Transverse colon (tissue), 4 donors: ENCODE results near the gene OTOF. TPM values are rescaled to one million over a fixed set of nuclear protein-coding genes. Genes with fewer than 3 reads are reported as not detected.

Experiments used
- DNase-seq: peaks from one replicate; pipeline ENCODE4 v3.0.0-alpha.2; 2019
- H3K27ac ChIP-seq, 4 donors: fragments of 200-600 bp; sonication (generic); 2 replicates each; pipeline ENCODE4 v1.5.1; 2016 to 2018; ENCODE audit warnings: inconsistent platforms in 4 of 4
- H3K27me3 ChIP-seq: fragments of 200-600 bp; sonication (generic); 2 replicates; pipeline ENCODE4 v1.5.1; 2017; ENCODE audit warnings: inconsistent platforms
- H3K36me3 ChIP-seq, 4 donors: fragments of 200-600 bp; sonication (generic); 2 replicates each; pipeline ENCODE4 v1.5.1; 2017 to 2019; ENCODE audit warnings: inconsistent platforms in 4 of 4
- H3K4me1 ChIP-seq, 4 donors: fragments of 200-600 bp; sonication (generic); 2 replicates each; pipeline ENCODE4 v1.5.1; 2017 to 2020; ENCODE audit warnings: inconsistent platforms in 4 of 4
- H3K4me3 ChIP-seq, 4 donors: fragments of 200-600 bp; sonication (generic); 1 replicate in 1 of 4; 2 replicates in 3 of 4; pipeline versions ENCODE4 v1.5.1 to v1.6.1; 2017 to 2019; ENCODE audit warnings: inconsistent platforms in 4 of 4
- H3K9me3 ChIP-seq, 2 donors: fragments of 200-600 bp; sonication (generic); 2 replicates each; pipeline ENCODE4 v1.5.1; 2017 to 2019; ENCODE audit warnings: inconsistent platforms in 2 of 2
- CTCF ChIP-seq, 5 experiments: fragments of 200-600 bp in 3 of 5; fragments of 450-650 bp in 2 of 5; sonication (generic) in 3 of 5; IDR thresholded peaks; 1 replicate in 2 of 5; 2 replicates in 3 of 5; pipeline ENCODE4 v1.5.1; 2016 to 2017; ENCODE audit warnings: antibody characterized with exemption in 5 of 5, inconsistent platforms in 3 of 5, mild to moderate bottlenecking in 2 of 5, moderate library complexity in 1 of 5
- EP300 ChIP-seq: sonication (generic); formaldehyde crosslinking; IDR thresholded peaks from one replicate; pipeline ENCODE4 v1.6.1; 2017; ENCODE audit warnings: antibody characterized with exemption, low read depth
- POLR2A ChIP-seq: fragments of 450-650 bp; IDR thresholded peaks from one replicate; pipeline ENCODE4 v1.6.1; 2016; ENCODE audit warnings: antibody characterized with exemption, mild to moderate bottlenecking, moderate library complexity
- POLR2AphosphoS5 ChIP-seq, 3 donors: sonication (generic); formaldehyde crosslinking; IDR thresholded peaks; one replicate each; pipeline ENCODE4 v1.6.1; 2016; ENCODE audit warnings: antibody characterized with exemption in 3 of 3
- WGBS, 2 donors: methylation state at CpG; one replicate each; pipeline ENCODE4 v1.1.5; 2018; ENCODE audit warnings: low coverage in 1 of 2; 5-methylcytosine and 5-hydroxymethylcytosine counted together
- in situ Hi-C, 4 donors: fragments of 200-750 bp; cut with MboI; loops; one replicate each; pipeline versions ENCODE4 v1.15.0 to v1.15.1; 2017; ENCODE audit warnings: low sequenced_read_pairs in 3 of 4, low pct_ligation_motif_present in 1 of 4, low pct_unique_long_range_greater_than_20kb in 1 of 4
- intact Hi-C: fragments of 100-400 bp; cut with DNase I; formaldehyde crosslinking; loops from one replicate; pipeline ENCODE4 v1.15.1; 2023; ENCODE audit warnings: low total_unique reads
- total RNA-seq, 4 donors: library from RNA; depleted of rRNA; stranded (reverse); fragments of >200 nt; gene quantifications; one replicate each; pipeline ENCODE4 v1.1.0, GENCODE V29; 2016

The OTOF gene
- total RNA-seq, 4 donors from 2014 or later: 0.37 TPM; not detected in 3

DNA sequence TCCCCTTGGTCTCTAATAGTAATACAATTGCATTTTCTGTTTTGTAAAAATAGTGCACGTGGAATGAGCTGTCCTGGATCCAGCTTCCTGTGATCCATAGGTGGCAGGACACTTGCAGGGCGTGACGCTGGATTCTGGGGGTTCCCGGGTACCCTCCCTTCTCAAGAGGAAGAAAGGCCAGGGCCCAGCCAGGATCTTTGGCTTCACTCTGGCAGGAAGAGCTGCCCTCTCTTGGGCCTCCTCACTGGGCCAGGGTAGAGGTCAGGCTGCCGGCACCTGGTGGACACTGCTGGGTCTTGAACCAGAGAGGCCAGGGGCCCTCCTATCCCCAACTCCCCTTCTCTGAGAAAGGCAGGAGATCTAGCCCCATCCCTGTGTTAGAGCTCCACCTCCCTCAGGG is 37.8 kb upstream of the OTOF start:
- DNase-seq: no peak
- H3K27me3 ChIP-seq: peaks cover 4% of the 10 kb centered on the region
- intact Hi-C loops: no loop called here
- no peaks in the 10 kb centered on the region for H3K9me3 ChIP-seq
- TF ChIP-seq POLR2AphosphoS5 (IDR thresholded peaks at IDR 0.05) (no peak), POLR2A (no peak)
- no peak overlapping the region for H3K27ac ChIP-seq
- no peaks in the 10 kb centered on the region for H3K36me3 ChIP-seq
- in situ Hi-C loops: no loop called here
- H3K4me1 ChIP-seq: no peaks in the 10 kb centered on the region
- WGBS, 2 donors: 86% methylated on average over 4 of the region's 5 CpGs; no CpG with 5 or more reads in 1 of the 2 donors
- no peak overlapping the region for H3K4me3 ChIP-seq

DNA sequence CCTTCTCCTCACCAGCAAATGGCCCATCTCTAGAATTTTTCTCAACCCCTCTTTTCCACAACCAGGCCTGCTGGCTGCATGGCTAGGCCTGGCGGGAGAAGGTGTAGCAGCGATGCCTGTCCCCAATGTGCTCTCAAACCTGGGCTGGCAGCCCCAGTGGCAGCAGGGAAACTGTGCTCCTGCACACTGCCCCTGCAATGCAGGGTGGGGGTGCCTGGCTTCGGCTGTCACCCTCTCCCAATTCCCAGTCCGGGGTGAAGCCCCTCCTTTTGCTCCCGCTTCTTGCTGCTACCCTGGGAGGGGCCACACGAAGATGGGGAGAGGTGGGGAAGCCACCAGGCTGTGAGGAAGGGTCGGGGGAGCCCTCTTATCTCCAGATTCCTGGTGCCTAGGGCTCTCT is 36.1 kb upstream of the OTOF start:
- TF ChIP-seq CTCF (IDR thresholded peaks at IDR 0.05) (no peak), POLR2A (no peak), POLR2AphosphoS5 (IDR thresholded peaks at IDR 0.05) (no peak), EP300 (no peak)
- Histone ChIP-seq H3K4me3 (no peak overlapping the region), H3K36me3 (no peaks in the 10 kb centered on the region), H3K4me1 (no peaks in the 10 kb centered on the region), H3K27me3 (no peaks in the 10 kb centered on the region), H3K27ac (no peak overlapping the region), H3K9me3 (no peaks in the 10 kb centered on the region)
- 85% methylated on average over 7 of the region's 7 CpGs; no CpG with 5 or more reads in 1 of the 2 donors for WGBS, 2 donors
- in situ Hi-C loops: no loop called here
- no peak for DNase-seq
- intact Hi-C loops: no loop called here

DNA sequence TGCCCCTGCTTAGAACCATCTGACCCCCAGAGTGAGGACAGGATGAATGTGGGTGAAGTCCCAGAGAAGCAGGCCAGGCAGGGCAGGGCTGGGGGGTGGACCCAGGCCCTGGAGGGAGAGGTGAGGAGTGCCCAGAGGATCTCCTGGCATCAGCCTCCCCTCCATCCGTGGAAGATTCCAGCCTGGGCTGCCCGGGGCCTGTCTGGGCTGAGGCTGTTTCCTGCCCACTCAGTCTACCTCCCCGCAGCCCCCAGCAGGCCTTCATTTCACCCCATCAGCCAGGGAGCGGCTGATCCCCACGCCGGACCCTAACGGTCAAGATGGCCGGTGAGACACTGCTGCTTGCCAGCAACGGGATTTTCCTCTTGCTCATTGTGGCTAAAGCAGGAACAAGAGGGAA is 35.3 kb upstream of the OTOF start:
- Histone ChIP-seq H3K4me3 (no peak overlapping the region), H3K27ac (no peak overlapping the region), H3K27me3 (no peaks in the 10 kb centered on the region), H3K4me1 (no peaks in the 10 kb centered on the region), H3K36me3 (no peaks in the 10 kb centered on the region), H3K9me3 (no peaks in the 10 kb centered on the region)
- no peak for TF ChIP-seq POLR2A
- no peak for TF ChIP-seq EP300
- TF ChIP-seq CTCF (IDR thresholded peaks at IDR 0.05): no peak
- TF ChIP-seq POLR2AphosphoS5 (IDR thresholded peaks at IDR 0.05): no peak
- 76% methylated on average over 9 of the region's 9 CpGs; no CpG with 5 or more reads in 1 of the 2 donors for WGBS, 2 donors
- no peak for DNase-seq
- in situ Hi-C loops (no loop called here), intact Hi-C loops (no loop called here)

GRCh38 chr2:26511466-26511865 is 33.5 kb upstream of the OTOF start:
- Histone ChIP-seq H3K27me3 (no peaks in the 10 kb centered on the region), H3K27ac (no peak overlapping the region), H3K36me3 (no peaks in the 10 kb centered on the region), H3K4me1 (no peaks in the 10 kb centered on the region), H3K9me3 (no peaks in the 10 kb centered on the region), H3K4me3 (no peak overlapping the region)
- no peak for TF ChIP-seq EP300
- TF ChIP-seq CTCF (IDR thresholded peaks at IDR 0.05): no peak
- TF ChIP-seq POLR2A: no peak
- no peak for TF ChIP-seq POLR2AphosphoS5 (IDR thresholded peaks at IDR 0.05)
- 90% methylated on average over 7 of the region's 7 CpGs; no CpG with 5 or more reads in 1 of the 2 donors for WGBS, 2 donors
- in situ Hi-C loops (no loop called here), intact Hi-C loops (no loop called here)
- no peak for DNase-seq

DNA sequence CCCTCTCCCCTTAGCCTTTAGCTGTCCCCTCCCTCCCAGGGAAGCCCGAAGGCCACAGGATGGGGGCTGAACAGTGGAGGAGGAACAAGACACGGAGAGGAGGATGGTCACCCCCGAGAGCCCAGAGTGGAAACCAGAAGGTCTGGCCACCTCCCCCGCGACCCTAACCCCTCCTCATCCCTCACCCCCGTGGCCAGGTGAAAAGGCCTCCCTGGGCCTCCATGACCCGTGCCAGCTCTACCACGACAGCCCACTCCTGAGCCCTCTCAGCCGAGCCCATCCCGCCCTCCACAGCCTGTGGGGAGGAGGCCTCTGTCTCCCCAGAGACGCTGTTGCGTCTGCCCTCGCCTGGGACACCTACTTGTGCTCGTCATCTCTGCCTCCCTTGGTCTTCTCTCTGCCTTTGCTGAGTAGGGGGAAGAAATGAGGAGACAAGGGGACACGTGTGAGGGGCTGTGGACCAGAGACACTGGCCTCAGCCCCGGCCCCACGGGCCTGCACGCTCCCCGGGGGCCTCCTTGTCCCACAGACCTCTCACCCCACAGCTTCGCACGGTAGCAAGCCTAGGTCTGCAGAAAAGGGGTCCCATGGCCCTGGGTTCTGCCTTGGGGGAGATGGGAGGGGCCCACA is 32.5 kb upstream of the OTOF start:
- in situ Hi-C loops (no loop called here), intact Hi-C loops (no loop called here)
- no peaks in the 10 kb centered on the region for H3K9me3 ChIP-seq
- TF ChIP-seq EP300 (no peak), CTCF (IDR thresholded peaks at IDR 0.05) (no peak), POLR2AphosphoS5 (IDR thresholded peaks at IDR 0.05) (no peak), POLR2A (no peak)
- H3K27ac ChIP-seq: no peak overlapping the region
- H3K27me3 ChIP-seq: no peaks in the 10 kb centered on the region
- no peaks in the 10 kb centered on the region for H3K4me1 ChIP-seq
- H3K4me3 ChIP-seq: no peak overlapping the region
- 87% methylated on average over 18 of the region's 21 CpGs; no CpG with 5 or more reads in 1 of the 2 donors for WGBS, 2 donors
- DNase-seq: no peak
- no peaks in the 10 kb centered on the region for H3K36me3 ChIP-seq
